GM10248 (cell line): Measurements from ENCODE around the gene SPAST.
"Not testable (repeated sequence)": the region's sequence is repeated elsewhere in the genome, so short reads cannot be mapped to it uniquely, and the experiment has no call there.

Experiments
- CTCF ChIA-PET: fragments of 300-600 bp; sonication (Branson Sonifier 250); formaldehyde crosslinking; extraction: SDS; loops from one replicate; lab custom pipeline; 2021; ENCODE audit warnings: antibody characterized with exemption; lab: Yijun Ruan, JAX
- POLR2A ChIA-PET: fragments of 350-650 bp; sonication (Branson Sonifier 250); formaldehyde crosslinking; extraction: SDS; loops from one replicate; lab custom pipeline; 2020; ENCODE audit warnings: antibody characterized with exemption; lab: Yijun Ruan, JAX
- DNase-seq: peaks from one replicate; pipeline ENCODE4 v3.0.0; 2012; ENCODE audit errors: extremely low spot score
- CTCF ChIP-seq: IDR thresholded peaks from 2 replicates; pipeline ENCODE4 v1.5.1; 2012; ENCODE audit warnings: mild to moderate bottlenecking, low read depth; ENCODE audit errors: extremely low read depth, missing control alignments, control extremely low read depth

The SPAST gene

DNA sequence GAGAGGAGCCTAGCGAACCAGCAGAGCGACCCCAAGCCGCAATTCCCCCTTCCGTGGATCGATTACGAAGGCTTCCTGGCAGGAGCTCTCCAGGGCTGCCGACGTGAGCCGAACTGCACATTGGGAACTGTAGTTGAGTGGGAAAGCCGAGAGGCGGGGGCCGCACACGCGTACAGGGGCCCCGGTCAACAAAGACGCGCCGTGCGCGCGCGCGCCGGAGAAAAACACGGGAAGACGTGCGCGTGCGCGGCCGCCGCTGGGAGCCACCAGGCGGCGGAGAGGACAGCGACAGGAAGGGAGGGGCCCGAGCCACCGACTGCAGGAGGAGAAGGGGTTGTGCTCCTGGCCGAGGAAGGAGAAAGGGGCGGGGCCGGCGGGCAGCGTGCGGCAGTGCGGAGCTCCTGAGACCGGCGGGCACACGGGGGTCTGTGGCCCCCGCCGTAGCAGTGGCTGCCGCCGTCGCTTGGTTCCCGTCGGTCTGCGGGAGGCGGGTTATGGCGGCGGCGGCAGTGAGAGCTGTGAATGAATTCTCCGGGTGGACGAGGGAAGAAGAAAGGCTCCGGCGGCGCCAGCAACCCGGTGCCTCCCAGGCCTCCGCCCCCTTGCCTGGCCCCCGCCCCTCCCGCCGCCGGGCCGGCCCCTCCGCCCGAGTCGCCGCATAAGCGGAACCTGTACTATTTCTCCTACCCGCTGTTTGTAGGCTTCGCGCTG, at the start of gene SPAST:
Gene SPAST, plus strand, starts transcription at position 247 of the 711 bp plus-strand sequence. Its CDS starts 276 bp downstream, at position 523.
- ChIA-PET POLR2A (interaction anchor here (0.6 to 1.4 kb wide), 6 partner anchors 12 to 677 kb away, joined by 3 to 8 read pairs (median 5); partner anchors contain the start of genes DPY30 and SLC30A6), CTCF (interaction anchor here (0.8 to 2.2 kb wide), 8 partner anchors 11 to 176 kb away, joined by 3 to 8 read pairs (median 6); no protein-coding TSS in a partner anchor)
- DNase-seq = peak; percentile 99
- peak; percentile 29 for TF ChIP-seq CTCF

- POLR2A ChIA-PET = interaction anchor here (0.7 kb wide), 1 partner anchor 773 kb away, joined by 4 read pairs; no protein-coding TSS in a partner anchor
- DNase-seq = not testable (repeated sequence)
- CTCF ChIA-PET = interaction anchor here (1.5 kb wide), 1 partner anchor 11 kb away, joined by 3 read pairs; no protein-coding TSS in a partner anchor
Observed at GRCh38 chr2:32018789-32019482, 44.4 kb upstream of the SPAST start.

DNA sequence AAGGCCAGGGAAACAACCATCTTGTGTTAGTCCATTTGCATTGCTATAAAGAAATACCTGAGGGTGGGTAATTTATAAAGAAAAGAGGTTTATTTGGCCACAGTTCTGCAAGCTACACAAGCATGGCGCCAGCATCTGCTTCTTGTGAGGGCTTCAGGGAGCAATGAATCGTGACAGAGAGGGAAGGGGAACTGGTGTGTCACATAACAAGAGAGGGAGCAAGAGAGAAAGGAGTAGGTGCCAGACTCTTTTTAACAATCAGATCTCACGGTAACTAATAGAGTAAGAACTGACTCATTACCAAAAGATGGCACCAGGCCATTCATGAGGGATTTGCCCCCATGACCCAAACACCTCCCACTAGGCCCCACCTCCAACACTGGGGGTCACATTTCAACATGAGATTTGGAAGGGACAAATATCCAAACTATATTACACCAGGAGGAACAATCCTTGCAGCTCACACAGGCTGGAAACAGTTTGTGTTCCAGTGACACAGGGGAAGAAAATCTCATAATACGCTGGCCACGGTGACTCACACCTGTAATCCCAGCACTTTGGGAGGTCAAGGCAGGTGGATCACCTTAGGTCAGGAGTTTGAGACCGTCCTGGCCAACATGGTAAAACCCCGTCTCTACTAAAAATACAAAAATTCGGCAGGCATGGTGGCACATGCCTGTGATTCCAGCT, 29.0 kb upstream of the SPAST start:
- DNase-seq, POLR2A ChIA-PET, CTCF ChIA-PET: not testable (repeated sequence)

GRCh38 chr2:32039447-32040219, 23.7 kb upstream of the SPAST start, which contains the start of gene DPY30:
Gene DPY30, minus strand, starts transcription at chr2:32039805. Its CDS starts 349 bp downstream, at chr2:32039456.
- no peak for TF ChIP-seq CTCF
- POLR2A ChIA-PET = interaction anchor here (0.9 to 2.1 kb wide), 5 partner anchors 8 to 126 kb away, joined by 3 to 8 read pairs (median 3); partner anchors contain the start of genes SLC30A6 and SPAST
- DNase-seq = peak; percentile 92
- CTCF ChIA-PET = interaction anchor here (0.6 to 1.5 kb wide), 8 partner anchors 12 to 270 kb away, joined by 3 to 5 read pairs (median 3); no protein-coding TSS in a partner anchor

DNA sequence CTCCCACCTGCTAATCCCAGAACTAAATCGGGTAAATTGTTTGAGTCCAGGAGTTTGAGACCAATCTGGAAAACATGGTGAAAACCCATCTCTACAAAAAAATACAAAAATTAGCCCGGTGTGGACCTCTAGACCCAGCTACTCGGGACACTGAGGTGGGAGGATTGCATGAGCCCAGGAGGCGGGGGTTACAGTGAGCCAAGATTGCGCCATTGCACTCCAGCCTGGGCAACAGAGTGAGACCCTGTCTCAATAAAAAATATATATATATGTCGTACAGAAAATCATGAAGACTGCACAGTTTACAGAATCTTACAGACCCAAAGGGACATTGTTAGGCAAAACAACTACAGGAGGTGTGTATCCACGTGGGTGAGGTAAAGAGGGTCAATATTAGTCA, 19.8 kb upstream of the SPAST start:
- ChIA-PET CTCF (no interaction called here), POLR2A (no interaction called here)
- no peak for TF ChIP-seq CTCF
- DNase-seq = no peak

- CTCF ChIA-PET = interaction anchor here (1.5 kb wide), 1 partner anchor 11 kb away, joined by 6 read pairs; the partner anchor contains the start of gene SPAST
- POLR2A ChIA-PET = interaction anchor here (0.5 to 0.6 kb wide), 2 partner anchors 12 to 156 kb away, joined by 4 to 5 read pairs; no protein-coding TSS in a partner anchor
- TF ChIP-seq CTCF = no peak
- DNase-seq = no peak
Observed at GRCh38 chr2:32051836-32052439, 11.4 kb upstream of the SPAST start.

- POLR2A ChIA-PET = interaction anchor here (0.6 kb wide), 1 partner anchor 53 kb away, joined by 3 read pairs; no protein-coding TSS in a partner anchor
- CTCF ChIA-PET = interaction anchor here (0.9 to 2.1 kb wide), 2 partner anchors 9 to 23 kb away, joined by 3 to 8 read pairs; no protein-coding TSS in a partner anchor
- DNase-seq = not testable (repeated sequence)
Observed at GRCh38 chr2:32054583-32054982, 8.8 kb upstream of the SPAST start.
